Measurements from ENCODE around the gene SIRT3.

The SIRT3 gene

GRCh38 chr11:206526-207207 lies 29.5 kb downstream of the SIRT3 start:
- Histone ChIP-seq H3K79me2 (ENCODE audit: insufficient read depth, low read depth) (peaks cover 40% of the 10 kb centered on the region), H4K20me1 (ENCODE audit: insufficient read depth) (no peaks in the 10 kb centered on the region), H3K9ac (peak overlapping the region; percentile 77), H3K27ac (peak overlapping the region; percentile 55), H3K4me2 (peak overlapping the region; percentile 74), H3K36me3 (ENCODE audit: insufficient read depth) (no peaks in the 10 kb centered on the region; the same call in 1 of the 2 replicates), H3K4me1 (ENCODE audit: low read depth, poor library complexity, severe bottlenecking) (peaks cover 18% of the 10 kb centered on the region), H3K27me3 (ENCODE audit: insufficient read depth, low read depth) (no peaks in the 10 kb centered on the region), H2AFZ (ENCODE audit: low read depth) (peak overlapping the region; percentile 48; the same call in 1 of the 2 replicates), H3K4me3 (IDR thresholded peaks at IDR 0.05; ENCODE audit: insufficient read depth, low read depth, low read length) (no peak overlapping the region)
- no peak for TF ChIP-seq CTCF (conservative IDR thresholded peaks at IDR 0.05; ENCODE audit: low read depth, low read length)

- peak overlapping the region; percentile 77; the same call in 1 of the 2 replicates for H3K9ac ChIP-seq
These were observed 30.1 kb downstream of the SIRT3 start for GRCh38 chr11:206002-206384.

GRCh38 chr11:205221-206001 lies 30.7 kb downstream of the SIRT3 start:
- Histone ChIP-seq H3K79me2 (ENCODE audit: insufficient read depth, low read depth) (peaks cover 39% of the 10 kb centered on the region), H4K20me1 (ENCODE audit: insufficient read depth) (no peaks in the 10 kb centered on the region)
- no peak for TF ChIP-seq CTCF (conservative IDR thresholded peaks at IDR 0.05; ENCODE audit: low read depth, low read length)

More at GRCh38 chr11:206002-206384, 30.1 kb downstream of the SIRT3 start:
- H2AFZ ChIP-seq (ENCODE audit: low read depth) = no peak overlapping the region
- H3K36me3 ChIP-seq (ENCODE audit: insufficient read depth) = no peaks in the 10 kb centered on the region; the same call in 1 of the 2 replicates
- H3K79me2 ChIP-seq (ENCODE audit: insufficient read depth, low read depth) = peaks cover 40% of the 10 kb centered on the region
- H3K27me3 ChIP-seq (ENCODE audit: insufficient read depth, low read depth) = no peaks in the 10 kb centered on the region
- no peak overlapping the region for H3K27ac ChIP-seq
- peaks cover 18% of the 10 kb centered on the region for H3K4me1 ChIP-seq (ENCODE audit: low read depth, poor library complexity, severe bottlenecking)
- no peak for TF ChIP-seq CTCF (conservative IDR thresholded peaks at IDR 0.05; ENCODE audit: low read depth, low read length)
- H3K4me2 ChIP-seq = peak overlapping the region; percentile 74
- H3K4me3 ChIP-seq (IDR thresholded peaks at IDR 0.05; ENCODE audit: insufficient read depth, low read depth, low read length) = no peak overlapping the region
- H4K20me1 ChIP-seq (ENCODE audit: insufficient read depth) = no peaks in the 10 kb centered on the region

GRCh38 chr11:204587-205109 lies 31.5 kb downstream of the SIRT3 start:
- peaks cover 31% of the 10 kb centered on the region for H3K79me2 ChIP-seq (ENCODE audit: insufficient read depth, low read depth)
- no peaks in the 10 kb centered on the region for H4K20me1 ChIP-seq (ENCODE audit: insufficient read depth)
- no peak overlapping the region for H3K4me3 ChIP-seq (IDR thresholded peaks at IDR 0.05; ENCODE audit: insufficient read depth, low read depth, low read length)
- no peak for TF ChIP-seq CTCF (conservative IDR thresholded peaks at IDR 0.05; ENCODE audit: low read depth, low read length)
- no peak overlapping the region for H3K27ac ChIP-seq
- no peaks in the 10 kb centered on the region; the same call in 1 of the 2 replicates for H3K36me3 ChIP-seq (ENCODE audit: insufficient read depth)
- H3K4me1 ChIP-seq (ENCODE audit: low read depth, poor library complexity, severe bottlenecking) = peaks cover 9% of the 10 kb centered on the region
- H3K4me2 ChIP-seq = no peak overlapping the region
- H3K9ac ChIP-seq = no peak overlapping the region
- H2AFZ ChIP-seq (ENCODE audit: low read depth) = no peak overlapping the region
- H3K27me3 ChIP-seq (ENCODE audit: insufficient read depth, low read depth) = no peaks in the 10 kb centered on the region

More at GRCh38 chr11:205221-206001, 30.7 kb downstream of the SIRT3 start:
- Histone ChIP-seq H3K27me3 (ENCODE audit: insufficient read depth, low read depth) (no peaks in the 10 kb centered on the region), H3K9ac (no peak overlapping the region), H3K4me2 (peak overlapping the region; percentile 74; the same call in 1 of the 2 replicates), H3K4me1 (ENCODE audit: low read depth, poor library complexity, severe bottlenecking) (peaks cover 17% of the 10 kb centered on the region), H3K4me3 (IDR thresholded peaks at IDR 0.05; ENCODE audit: insufficient read depth, low read depth, low read length) (no peak overlapping the region), H3K36me3 (ENCODE audit: insufficient read depth) (no peaks in the 10 kb centered on the region; the same call in 1 of the 2 replicates), H3K27ac (no peak overlapping the region), H2AFZ (ENCODE audit: low read depth) (no peak overlapping the region)
